ENCODE data around the gene TARS2.
A peak's percentile ranks its signal among the peaks of the same experiment; 100 is the strongest.

The TARS2 gene

DNA sequence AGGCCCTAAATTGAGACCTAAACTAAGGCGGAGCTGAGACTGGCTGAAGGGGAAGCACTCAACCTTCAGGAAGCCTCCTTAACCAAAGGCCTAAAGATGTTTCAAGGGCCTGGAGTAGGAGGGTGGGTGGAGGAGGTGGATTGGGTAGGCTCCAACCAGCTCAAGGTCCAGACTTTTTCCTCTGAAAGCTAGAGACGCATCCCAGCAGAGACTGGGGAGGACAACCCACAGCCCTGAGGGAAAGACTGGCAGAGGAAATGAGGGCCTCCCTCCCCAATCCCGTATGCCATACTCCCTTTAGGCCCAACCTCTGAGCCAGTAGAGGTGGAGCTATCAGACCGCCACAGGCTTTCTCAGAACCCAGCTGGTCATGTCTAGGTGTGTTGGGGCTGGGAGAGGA lies 21.8 kb downstream of the TARS2 start:
- no peak for DNase-seq (ENCODE audit: low spot score)

DNA sequence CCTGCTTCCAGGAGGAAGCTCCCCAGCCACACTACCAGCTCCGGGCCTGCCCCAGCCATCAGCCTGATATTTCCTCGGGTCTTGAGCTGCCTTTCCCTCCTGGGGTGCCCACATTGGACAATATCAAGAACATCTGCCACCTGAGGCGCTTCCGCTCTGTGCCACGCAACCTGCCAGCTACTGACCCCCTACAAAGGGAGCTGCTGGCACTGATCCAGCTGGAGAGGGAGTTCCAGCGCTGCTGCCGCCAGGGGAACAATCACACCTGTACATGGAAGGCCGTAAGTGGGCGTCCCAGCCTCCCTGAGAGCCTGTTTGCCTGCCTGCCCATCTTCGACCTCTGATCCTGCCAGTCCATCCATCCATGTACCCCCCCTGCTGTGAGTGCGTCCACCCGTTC lies 24.3 kb downstream of the TARS2 start:
- no peak for DNase-seq (ENCODE audit: low spot score)

DNA sequence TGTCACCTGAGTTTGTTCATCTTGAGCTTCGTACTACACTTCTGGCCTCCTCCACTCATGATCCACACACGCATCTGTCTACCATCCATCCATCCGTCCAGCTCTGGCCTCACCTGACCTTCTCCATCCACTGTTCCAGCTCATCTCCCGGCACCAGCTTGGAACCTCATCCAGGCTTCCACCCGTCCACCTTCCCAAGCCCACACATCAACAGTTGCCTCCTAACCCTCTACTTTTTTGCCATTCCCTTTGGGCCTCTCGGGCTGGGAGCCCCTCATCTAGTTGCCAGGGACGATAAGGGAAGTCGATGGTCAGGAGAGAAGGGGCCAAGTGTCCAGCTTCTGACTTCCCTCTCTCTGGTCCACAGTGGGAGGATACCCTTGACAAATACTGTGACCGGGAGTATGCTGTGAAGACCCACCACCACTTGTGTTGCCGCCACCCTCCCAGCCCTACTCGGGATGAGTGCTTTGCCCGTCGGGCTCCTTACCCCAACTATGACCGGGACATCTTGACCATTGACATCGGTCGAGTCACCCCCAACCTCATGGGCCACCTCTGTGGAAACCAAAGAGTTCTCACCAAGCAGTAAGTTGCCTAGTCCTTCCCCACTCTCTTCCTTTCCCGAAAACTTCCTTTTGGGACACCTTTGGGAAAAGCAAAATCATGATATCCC lies 24.9 kb downstream of the TARS2 start:
- DNase-seq (ENCODE audit: low spot score) = no peak

DNA sequence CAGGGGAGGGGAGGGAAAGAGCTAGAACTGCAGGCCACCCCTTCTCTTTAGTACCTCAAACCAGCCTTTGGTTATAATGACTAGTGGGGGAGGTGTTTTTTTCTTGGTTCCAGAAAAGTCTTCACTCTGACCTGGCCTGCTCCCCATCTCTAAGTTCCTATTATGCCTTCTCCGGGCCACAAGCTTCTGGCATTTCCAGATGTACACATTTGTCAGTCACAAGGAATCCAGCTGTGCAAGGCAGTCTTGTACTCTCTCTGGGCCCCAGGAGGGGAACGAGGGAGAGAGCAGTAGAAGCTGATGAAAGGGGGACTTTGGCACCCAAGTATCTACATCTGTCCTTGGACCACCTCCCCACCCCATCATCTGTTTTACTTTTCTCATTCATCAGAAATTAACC lies 25.6 kb downstream of the TARS2 start:
- no peak for DNase-seq (ENCODE audit: low spot score)

DNA sequence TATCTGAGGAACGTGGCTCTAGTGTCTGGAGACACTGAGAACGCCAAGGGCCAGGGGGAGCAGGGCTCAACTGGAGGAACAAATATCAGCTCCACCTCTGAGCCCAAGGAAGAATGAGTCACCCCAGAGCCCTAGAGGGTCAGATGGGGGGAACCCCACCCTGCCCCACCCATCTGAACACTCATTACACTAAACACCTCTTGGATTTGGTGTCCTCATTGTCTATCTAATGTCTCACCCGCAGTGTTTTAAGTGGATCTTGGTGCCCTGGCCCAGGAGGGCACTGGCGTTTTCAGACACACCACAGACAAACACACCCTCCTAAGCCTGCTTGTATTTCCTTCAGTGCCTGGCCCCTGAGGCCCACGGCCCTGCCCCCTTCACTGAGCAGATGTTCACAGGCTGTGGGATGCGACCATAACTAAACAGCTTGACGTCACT lies 26.2 kb downstream of the TARS2 start:
- DNase-seq (ENCODE audit: low spot score) = peak; percentile 31

DNA sequence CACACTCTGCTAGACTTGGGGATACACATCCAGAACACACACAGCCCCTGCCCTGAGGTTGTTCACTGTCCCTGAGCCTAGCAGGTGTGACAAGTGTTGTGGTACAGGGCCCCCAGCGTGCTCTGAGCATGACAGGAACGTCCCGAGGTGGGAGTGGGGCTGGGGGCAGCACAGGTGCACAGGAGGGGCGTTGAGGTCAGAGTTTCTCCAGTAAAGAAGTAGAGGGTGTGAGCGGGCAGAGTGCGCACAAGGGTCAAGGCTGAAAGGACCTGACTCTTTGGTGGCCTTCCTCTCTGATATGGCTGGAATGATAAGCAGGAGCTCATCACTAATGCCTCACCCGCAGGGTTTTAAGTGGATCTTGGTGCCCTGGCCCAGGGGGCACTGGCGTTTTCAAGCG lies 27.0 kb downstream of the TARS2 start:
- DNase-seq (ENCODE audit: low spot score) = no peak

DNA sequence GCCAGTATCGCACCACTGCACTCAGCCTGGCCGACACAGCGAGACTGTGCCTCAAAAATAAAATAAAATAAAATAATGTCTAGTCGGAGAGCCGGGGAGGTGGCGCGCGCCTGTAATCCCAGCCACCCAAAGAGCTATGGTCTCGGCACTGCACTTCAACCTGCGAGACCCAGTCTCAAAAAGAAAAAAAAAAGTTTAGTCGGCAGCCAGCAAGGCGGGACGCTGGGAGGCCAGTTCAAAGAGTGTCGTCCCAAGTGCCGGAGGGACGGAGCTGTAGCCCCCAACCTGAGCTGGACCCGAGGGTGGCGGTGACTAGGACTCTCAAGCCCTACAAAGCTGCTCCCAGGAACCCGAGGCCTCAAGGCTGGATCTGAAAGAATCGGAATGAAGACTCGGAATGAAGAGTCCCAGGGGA lies 27.7 kb downstream of the TARS2 start:
- no peak for DNase-seq (ENCODE audit: low spot score)

DNA sequence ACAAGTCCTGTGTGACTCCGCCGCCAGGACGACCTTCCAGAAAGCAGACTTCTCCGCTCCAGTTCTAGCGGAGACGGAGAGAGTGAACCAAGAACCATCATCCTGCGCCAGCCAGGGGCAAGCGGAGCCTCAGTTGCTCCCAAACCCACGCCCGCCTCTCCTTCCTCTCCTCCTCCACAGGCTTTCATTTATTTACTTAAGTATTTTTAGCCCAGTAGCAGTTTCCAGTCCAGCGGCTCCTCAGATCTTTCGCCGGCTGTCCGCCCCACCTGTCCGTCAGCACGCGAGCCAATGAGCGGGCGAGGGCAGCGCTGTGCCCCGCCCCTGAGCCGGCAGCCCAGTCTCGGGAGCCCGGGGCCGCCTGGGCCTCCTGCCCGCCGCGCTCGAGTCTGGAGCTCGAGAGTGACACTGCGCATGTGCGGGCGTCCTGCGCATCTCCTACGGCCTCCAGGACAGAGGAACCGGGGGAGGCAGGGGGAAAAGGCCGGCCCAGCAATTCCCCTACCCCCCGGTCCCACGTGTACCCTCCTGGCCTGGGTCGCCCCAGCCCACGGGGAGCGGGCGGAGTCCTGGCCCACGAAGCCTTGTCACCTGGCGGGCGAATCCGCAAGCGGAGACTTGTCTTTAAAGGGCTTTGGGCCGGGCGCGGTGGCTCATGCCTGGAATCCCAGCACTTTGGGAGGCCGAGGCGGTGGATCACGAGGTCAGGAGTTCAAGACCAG lies 28.3 kb downstream of the TARS2 start, which contains the start of gene FALEC:
Gene FALEC (plus strand): TSS at position 425 of the 722 bp plus-strand sequence.
- DNase-seq (ENCODE audit: low spot score) = peak; percentile 91

DNA sequence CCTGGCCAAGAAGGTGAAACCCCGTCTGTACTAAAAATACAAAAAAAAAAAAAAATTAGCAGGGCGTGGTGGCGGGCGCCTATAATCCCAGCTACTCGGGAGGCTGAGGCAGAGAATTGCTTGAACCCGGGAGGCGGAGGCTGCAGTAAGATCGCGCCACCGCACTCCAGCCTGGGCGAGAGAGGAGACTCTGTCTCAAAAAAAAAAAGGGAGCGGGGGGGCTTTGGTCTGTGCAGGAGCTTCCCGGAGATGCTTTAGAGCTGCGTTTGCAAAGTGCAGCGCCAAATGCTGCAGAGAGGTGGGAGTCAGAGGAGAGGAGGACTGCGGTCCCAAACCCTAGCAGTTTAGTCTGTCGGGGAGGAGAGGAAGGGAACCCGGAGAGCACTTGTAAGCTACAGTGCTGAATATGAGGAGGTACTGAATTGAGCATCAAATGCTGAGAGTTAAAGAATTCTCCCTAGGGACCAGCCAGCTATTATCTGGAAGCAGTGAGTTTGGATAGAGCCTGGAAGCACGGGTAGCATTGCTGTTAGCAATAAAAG lies 28.9 kb downstream of the TARS2 start:
- DNase-seq (ENCODE audit: low spot score) = no peak

DNA sequence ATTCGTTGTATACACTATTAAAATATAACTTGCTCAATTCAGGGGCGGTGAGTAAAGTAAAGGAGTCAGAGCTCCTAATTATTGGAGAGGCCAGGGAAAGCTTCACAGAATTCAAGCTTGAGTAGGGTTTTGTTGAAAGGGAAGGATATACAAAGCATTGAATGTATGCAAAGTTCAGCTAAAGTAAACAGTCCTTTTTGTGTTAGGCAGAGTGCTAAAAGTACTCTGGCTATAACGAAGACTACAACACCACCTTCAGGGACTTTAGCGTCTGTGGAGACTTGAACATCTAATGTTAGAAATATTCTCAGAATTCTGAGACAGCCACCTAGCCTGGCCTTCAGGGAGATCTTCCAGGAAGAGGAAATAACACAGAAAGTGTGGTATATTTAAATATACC lies 29.4 kb downstream of the TARS2 start:
- DNase-seq (ENCODE audit: low spot score) = no peak

DNA sequence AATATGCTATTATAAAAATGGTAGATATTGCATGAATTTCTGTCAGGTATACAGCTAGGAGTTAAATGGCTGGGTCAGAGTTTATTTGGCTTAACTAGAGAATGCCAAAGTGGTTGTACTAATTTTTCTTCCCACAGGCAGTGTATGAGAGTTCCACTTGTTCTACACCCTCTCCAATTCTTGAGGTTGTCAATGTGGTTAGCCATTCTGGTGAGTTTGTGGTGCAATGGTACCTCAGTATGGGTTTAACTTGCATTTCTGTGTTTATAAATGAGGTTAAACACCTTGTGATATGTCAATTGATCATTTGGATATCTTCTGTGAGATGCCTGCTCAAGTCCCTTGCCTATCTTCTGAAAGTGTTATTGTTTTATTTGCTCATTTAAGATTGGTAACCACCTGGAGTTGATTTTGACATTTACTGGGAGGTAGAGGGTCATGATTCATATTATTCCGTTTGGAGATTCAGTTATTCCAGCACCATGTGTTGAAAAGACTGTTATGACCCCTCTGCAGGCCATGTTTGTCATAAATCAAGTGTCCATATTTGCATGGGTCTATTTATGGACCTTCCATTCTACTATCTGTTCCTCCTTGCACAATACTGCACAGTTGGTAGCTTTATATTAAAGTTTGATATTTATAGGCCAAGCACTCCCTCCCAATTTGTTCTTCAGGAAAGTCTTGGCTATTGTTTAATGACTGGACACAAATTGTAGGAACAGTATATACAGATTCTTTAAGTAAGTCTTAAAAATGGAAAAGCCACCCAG lies 34.2 kb downstream of the TARS2 start:
- DNase-seq (ENCODE audit: low spot score) = no peak

DNA sequence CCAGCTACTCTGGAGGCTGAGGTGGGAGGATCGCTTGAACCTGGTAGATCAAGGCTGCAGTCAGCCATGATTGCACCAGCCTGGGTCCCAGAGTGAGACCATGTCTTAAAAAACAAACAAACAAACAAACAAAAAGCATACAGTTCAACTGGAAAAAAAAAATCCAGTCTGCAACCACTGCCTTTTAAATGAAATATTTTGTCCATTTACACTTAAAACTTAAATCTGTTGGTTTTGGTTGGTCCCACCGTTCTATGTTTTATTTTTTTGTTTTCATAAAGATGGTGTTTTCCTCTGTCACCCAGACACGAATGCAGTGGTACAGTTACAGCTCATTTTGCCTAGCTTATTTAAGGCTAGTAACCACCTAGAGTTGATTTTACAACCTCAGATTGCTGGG lies 38.1 kb downstream of the TARS2 start:
- DNase-seq (ENCODE audit: low spot score) = no peak

DNA sequence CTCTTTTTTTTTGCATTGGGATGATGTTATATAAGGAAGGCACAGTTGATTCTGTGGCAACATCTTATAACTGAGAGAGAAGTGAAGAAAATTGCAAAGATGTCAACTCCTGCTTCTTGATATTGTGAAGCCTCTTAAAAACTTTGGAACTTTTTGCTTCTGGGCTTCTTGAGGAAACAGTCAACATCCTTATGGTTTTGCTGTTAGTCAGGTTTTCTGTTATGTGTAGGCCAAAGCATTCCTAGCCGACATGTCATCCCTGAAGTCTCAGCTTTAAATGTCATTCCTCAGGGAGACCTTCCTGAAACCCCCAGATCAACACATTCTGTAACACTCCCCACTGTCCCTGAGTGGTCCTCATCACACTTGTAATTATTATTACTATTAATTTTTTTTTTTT lies 41.0 kb downstream of the TARS2 start:
- no peak for DNase-seq (ENCODE audit: low spot score)

DNA sequence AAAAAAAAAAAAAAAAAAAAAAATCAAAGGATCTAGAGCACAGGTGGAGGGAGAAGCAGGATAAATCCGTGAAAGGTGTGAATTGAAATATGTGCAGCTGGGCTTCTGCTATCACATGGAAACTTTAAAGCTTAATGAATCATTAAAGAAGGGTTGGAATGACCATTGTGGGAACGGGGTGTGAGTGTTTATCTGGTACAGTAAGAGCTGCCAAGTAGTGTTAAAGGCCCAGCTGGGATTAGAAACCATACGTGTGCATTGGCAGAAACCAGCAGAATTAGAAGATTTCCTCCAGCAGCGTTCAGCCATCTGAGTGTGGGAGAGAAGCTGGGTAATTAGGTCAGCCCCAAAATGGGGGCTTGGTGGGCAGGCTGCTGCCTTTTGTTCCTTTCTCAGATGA lies 41.8 kb downstream of the TARS2 start:
- DNase-seq (ENCODE audit: low spot score) = peak; percentile 70

DNA sequence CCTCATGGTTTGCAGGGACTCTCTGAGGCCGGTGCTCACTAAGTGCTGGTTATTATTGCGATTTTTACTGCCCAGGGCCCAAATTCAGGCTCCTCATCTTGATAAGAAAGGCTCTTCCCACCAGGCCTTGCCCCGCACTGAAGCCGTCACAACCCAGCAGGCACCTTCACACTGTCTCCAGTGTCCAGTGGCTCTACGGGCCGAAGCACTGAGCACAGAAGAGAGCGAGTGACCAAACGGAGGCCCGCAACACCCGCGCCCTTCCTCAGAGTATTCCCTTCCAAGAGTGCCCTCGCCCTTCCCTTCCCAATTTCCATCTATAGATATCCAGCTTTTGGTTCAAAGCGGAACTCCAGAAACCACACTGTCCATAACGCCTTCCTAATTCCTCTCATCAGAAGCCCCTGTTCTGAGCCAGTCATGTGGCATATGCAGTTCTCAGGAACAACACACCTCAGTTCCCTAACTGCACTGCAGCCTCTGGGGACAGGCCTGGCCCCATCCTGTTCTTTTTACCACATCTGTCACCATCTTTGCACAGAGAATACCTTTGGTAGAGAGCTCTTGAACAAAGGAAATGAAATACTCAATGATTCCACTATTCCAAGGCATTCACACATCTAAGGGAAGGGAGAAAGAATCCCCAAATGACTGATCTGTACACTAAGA lies 43.4 kb downstream of the TARS2 start:
- DNase-seq (ENCODE audit: low spot score) = no peak

DNA sequence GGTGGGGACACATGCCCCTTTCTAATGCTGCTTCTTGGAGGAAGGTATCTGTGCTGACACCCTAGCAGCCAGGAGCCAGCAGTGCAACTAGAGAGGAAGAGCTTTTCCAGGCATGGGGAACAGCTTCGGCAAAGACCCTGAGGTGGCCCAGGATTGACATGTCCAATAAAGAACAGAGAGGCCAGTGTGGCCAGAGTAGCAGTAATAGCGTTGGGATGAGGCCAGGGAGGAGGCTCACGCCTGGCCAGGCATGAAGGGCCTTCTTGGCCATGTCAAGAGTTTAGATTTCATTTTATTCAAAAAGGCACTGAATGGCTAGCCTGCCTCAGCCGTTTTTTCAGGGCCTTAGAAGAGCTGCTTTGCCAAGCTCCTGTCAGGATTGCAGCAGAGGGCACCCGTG lies 45.6 kb downstream of the TARS2 start:
- no peak for DNase-seq (ENCODE audit: low spot score)

DNA sequence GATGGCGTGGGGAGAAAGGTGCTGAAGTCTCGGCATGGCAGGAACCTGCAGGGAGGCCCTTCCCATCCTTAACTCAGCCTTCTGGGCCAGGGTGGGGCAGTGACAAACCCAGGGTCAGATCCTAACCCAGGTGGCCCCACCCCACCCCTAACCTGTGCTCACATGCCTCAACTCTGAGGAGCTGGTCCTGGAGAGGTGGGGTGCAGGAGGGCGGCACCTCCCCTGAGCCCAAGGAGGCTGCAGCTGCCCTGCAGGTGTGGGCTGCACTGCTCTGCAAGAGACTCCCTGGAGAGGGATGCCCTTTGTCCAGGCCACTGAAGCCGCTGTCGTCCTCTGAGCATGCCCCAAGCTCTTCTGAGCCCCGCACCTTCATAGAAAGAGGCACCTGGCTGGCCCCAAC lies 46.8 kb downstream of the TARS2 start:
- DNase-seq (ENCODE audit: low spot score) = no peak

DNA sequence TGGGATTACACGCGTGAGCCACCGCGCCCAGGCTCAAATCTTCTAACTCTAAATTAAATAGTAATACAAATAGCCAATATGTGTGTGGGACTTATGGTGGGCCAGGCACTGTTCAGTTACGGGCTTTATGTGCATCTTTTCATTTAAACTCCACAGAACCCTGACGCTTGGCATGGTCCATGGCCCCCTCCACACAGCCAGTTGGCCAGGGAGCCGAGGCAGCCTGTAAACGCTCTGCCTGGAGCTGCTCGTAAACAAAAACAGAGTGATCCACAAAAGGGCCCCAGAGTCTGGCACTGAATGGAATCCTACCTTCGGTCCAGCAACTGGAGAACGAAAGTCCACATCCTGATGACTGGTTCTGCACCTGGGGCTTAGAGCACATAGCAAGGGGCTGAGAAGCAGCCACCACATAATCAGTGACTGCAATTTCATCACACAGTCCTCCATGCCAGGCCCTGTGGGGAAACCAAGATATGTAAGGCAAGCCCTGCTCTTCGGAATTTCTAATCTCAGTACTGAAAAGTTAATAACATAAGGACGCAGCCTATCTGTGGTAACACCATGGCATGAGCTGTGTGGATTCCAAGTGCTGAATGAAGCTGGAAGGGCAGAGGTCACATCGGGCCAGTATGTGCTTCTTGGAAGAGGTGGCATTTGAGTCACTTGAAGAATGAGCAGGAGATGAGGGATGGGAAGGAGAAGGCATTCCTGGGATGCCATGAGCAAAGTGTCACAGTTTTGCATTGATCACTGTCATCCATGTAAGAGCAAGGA lies 48.5 kb downstream of the TARS2 start:
- DNase-seq (ENCODE audit: low spot score) = peak; percentile 33

DNA sequence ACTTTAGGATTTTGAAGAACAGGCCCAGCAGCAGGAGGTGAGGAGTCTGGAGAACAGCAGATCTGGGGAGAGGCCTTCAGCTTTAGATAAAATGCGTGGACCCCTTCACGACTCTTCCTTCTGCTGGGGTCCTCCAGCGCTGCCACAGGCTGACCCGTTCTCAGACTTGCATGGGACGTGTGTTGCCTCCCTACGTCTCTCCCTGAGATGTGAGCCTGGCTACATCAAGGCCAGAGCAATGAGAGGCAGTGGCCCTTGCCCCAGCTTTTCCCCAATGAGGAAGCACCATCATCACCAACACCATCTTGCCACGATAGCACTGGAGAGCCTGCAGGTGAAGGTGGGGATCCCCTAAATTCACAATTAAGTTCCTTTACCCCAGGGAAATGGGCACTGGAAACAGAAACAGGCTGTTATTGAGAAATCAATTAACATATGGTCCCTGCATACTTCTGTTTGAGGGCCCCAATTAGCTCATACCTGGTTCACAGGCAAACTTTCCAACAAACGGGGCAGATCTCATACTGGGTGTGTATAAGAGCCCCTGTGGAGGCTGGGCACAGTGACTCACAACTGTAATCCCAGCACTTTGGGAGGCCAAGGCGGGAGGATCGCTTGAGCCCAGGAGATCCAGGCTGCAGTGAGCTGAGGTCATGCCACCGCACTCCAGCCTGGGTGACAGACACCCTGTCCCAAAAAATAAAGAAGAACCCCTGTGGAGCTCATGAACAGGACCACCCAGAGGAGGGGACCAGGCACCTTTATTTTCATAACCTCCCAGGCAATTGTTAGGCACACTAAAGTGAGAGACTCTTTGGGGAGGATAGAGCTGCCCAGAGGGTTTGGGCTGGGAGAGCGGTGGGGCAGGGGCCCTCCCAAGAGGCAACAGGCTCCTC lies 49.9 kb downstream of the TARS2 start:
- DNase-seq (ENCODE audit: low spot score) = no peak

Measured in SW480 (cell line).